Cardiac muscle cell (in vitro differentiated cells and primary cell): ENCODE measurements around the gene AGTR1. TPM values are rescaled to one million over a fixed set of nuclear protein-coding genes. Genes with fewer than 3 reads are reported as not detected.

ENCODE experiments used
- DNase-seq, 2 donors: peaks; one replicate each; pipeline versions ENCODE4 v3.0.0 to v3.0.0-alpha.2; 2010 to 2017; ENCODE audit warnings: low read depth in 1 of 2, low spot score in 1 of 2
- H3K27ac ChIP-seq: fragments of 200-600 bp; sonication (generic); 2 replicates; pipeline ENCODE4 v1.5.1; 2016
- H3K27me3 ChIP-seq: fragments of 200-600 bp; sonication (generic); 2 replicates; pipeline ENCODE4 v1.6.0; 2016; ENCODE audit warnings: control low read depth
- H3K36me3 ChIP-seq: fragments of 200-600 bp; sonication (generic); 2 replicates; pipeline ENCODE4 v1.5.1; 2016; ENCODE audit warnings: control low read depth
- H3K4me1 ChIP-seq: fragments of 200-600 bp; sonication (generic); 2 replicates; pipeline ENCODE4 v1.8.1; 2017; ENCODE audit warnings: low read depth, mild to moderate bottlenecking, mixed run types
- H3K4me3 ChIP-seq: fragments of 200-600 bp; sonication (generic); 2 replicates; pipeline ENCODE4 v1.5.1; 2016; ENCODE audit warnings: mild to moderate bottlenecking
- H3K9me3 ChIP-seq: fragments of 200-600 bp; sonication (generic); 2 replicates; pipeline ENCODE4 v1.5.1; 2017; ENCODE audit warnings: low read depth, mild to moderate bottlenecking, control low read depth
- polyA plus RNA-seq: library from polyadenylated mRNA; unstranded; fragments of >200 nt; fragmentation: Nextera tagmentation; extraction: Ambion mirVana; gene quantifications from 2 replicates; pipeline ENCODE4 v1.2.1, GENCODE V29; 2016
- total RNA-seq: library from RNA; depleted of rRNA; stranded (reverse); fragments of >200 nt; gene quantifications from 2 replicates; pipeline ENCODE4 v1.2.3, GENCODE V29; 2016
- TF ChIP-seq, protein P1 (sequence below): IDR thresholded peaks from 2 replicates; pipeline ENCODE4 v1.5.1; 2012; ENCODE audit warnings: low read depth, mild to moderate bottlenecking, low read length

Gene AGTR1
- total and polyA plus RNA-seq, 2 experiments from 2014 or later: not detected

- Histone ChIP-seq H3K9me3 (no peaks in the 10 kb centered on the region), H3K4me1 (no peaks in the 10 kb centered on the region), H3K27ac (no peak overlapping the region), H3K4me3 (no peak overlapping the region), H3K36me3 (no peaks in the 10 kb centered on the region), H3K27me3 (no peaks in the 10 kb centered on the region)
- TF ChIP-seq, protein P1, sequence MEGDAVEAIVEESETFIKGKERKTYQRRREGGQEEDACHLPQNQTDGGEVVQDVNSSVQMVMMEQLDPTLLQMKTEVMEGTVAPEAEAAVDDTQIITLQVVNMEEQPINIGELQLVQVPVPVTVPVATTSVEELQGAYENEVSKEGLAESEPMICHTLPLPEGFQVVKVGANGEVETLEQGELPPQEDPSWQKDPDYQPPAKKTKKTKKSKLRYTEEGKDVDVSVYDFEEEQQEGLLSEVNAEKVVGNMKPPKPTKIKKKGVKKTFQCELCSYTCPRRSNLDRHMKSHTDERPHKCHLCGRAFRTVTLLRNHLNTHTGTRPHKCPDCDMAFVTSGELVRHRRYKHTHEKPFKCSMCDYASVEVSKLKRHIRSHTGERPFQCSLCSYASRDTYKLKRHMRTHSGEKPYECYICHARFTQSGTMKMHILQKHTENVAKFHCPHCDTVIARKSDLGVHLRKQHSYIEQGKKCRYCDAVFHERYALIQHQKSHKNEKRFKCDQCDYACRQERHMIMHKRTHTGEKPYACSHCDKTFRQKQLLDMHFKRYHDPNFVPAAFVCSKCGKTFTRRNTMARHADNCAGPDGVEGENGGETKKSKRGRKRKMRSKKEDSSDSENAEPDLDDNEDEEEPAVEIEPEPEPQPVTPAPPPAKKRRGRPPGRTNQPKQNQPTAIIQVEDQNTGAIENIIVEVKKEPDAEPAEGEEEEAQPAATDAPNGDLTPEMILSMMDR: no peak
- no peak for DNase-seq
Measured at GRCh38 chr3:148720873-148721272, 23.2 kb downstream of the AGTR1 start.

- TF ChIP-seq, protein P1: no peak
- Histone ChIP-seq H3K27ac (no peak overlapping the region), H3K9me3 (no peaks in the 10 kb centered on the region), H3K4me1 (no peaks in the 10 kb centered on the region), H3K4me3 (no peak overlapping the region), H3K36me3 (no peaks in the 10 kb centered on the region), H3K27me3 (no peaks in the 10 kb centered on the region)
- DNase-seq: peak in 1 of 2 donors; percentile 32
Measured at GRCh38 chr3:148723631-148724030, 25.9 kb downstream of the AGTR1 start.

GRCh38 chr3:148727231-148727630, 29.5 kb downstream of the AGTR1 start:
- Histone ChIP-seq H3K27ac (no peak overlapping the region), H3K9me3 (no peaks in the 10 kb centered on the region), H3K4me3 (no peak overlapping the region), H3K4me1 (no peaks in the 10 kb centered on the region), H3K27me3 (no peaks in the 10 kb centered on the region), H3K36me3 (no peaks in the 10 kb centered on the region)
- peak; percentile 13 to 23 for DNase-seq
- TF ChIP-seq, protein P1: peak; percentile 29

GRCh38 chr3:148728753-148729152, 31.1 kb downstream of the AGTR1 start:
- Histone ChIP-seq H3K27me3 (no peaks in the 10 kb centered on the region), H3K9me3 (no peaks in the 10 kb centered on the region), H3K27ac (no peak overlapping the region), H3K4me1 (no peaks in the 10 kb centered on the region), H3K36me3 (no peaks in the 10 kb centered on the region), H3K4me3 (no peak overlapping the region)
- no peak for DNase-seq
- TF ChIP-seq, protein P1: no peak

DNA sequence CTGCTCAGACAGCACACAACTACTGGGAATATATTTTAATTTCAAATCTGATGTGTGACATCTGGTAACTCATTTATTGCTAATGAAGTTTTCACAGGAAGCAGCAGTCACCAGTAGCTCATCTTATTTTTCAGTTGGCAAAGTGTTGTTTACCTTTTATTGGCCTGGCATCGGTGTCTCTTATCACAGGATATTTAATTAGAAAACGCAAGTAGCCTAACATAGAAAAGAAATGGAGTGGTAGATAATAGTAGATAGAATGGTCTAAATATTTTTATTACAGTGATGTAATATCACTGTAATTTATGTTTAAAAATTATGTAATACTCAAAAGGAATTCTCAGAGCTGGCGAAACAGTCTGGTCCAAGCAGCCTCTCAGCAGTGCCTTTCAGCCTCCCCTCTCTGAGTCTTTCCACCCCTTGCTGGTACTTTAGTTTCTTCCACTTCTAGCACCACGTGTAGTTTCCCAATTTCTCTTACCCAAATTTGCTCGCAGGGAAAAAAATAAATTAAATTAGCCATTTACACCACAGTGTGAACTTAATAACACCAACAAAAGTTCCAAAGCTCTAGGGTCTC, 31.9 kb downstream of the AGTR1 start:
- no peak for DNase-seq
- Histone ChIP-seq H3K27me3 (no peaks in the 10 kb centered on the region), H3K4me3 (no peak overlapping the region), H3K9me3 (no peaks in the 10 kb centered on the region), H3K27ac (no peak overlapping the region), H3K36me3 (no peaks in the 10 kb centered on the region), H3K4me1 (no peaks in the 10 kb centered on the region)
- TF ChIP-seq, protein P1: no peak
